ENCODE data around the gene SPAG16.
"Not testable (repeated sequence)": the region's sequence is repeated elsewhere in the genome, so short reads cannot be mapped to it uniquely, and the experiment has no call there.

SPAG16 gene

GRCh38 chr2:213561759-213562158 is 277.5 kb downstream of the SPAG16 start:
- DNase-seq, result no peak

- DNase-seq, result no peak
These were observed 278.4 kb downstream of the SPAG16 start for GRCh38 chr2:213562539-213563180.

GRCh38 chr2:213566846-213567245 is 282.6 kb downstream of the SPAG16 start:
- DNase-seq, result no peak

- DNase-seq, result no peak
These were observed 325.4 kb downstream of the SPAG16 start for GRCh38 chr2:213609570-213610170.

- no peak for DNase-seq
These were observed 342.9 kb downstream of the SPAG16 start for GRCh38 chr2:213627054-213627710.

DNA sequence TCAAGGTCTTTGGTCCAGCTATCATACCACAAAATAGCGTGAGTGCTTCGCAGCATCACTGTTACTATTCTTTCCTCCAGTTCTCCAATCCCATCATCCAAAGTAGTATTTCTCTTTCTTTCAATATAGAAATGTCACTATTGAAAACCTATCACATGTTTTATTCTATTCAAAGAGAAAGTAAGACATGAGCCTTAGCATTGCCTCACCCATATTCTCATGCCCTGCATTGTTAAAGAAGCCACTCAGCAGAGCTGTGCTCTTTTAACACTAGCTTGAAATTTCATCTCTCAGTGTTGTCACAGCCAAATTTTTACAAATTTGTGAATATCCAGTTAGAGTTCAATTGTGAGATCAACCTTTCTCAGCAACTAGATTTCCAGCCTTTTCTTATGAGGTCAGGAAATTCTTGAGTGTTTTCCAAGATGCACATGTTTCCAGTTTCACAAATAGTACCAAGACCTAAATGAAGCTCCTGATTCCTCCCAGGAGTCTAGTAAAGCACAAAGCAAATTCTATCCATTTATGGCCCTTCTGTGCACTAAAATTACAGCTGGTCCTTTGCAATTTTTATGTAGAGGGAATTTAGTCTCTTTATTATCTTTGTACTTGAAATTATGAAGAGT is 343.7 kb downstream of the SPAG16 start:
- no peak for DNase-seq

- DNase-seq, result no peak
These were observed 356.6 kb downstream of the SPAG16 start for GRCh38 chr2:213640738-213641425.

GRCh38 chr2:213644926-213645325 is 360.7 kb downstream of the SPAG16 start:
- DNase-seq, result no peak

- DNase-seq, result no peak
These were observed 364.9 kb downstream of the SPAG16 start for GRCh38 chr2:213649176-213649575.

GRCh38 chr2:213664817-213665216 is 380.6 kb downstream of the SPAG16 start:
- DNase-seq, result no peak

DNA sequence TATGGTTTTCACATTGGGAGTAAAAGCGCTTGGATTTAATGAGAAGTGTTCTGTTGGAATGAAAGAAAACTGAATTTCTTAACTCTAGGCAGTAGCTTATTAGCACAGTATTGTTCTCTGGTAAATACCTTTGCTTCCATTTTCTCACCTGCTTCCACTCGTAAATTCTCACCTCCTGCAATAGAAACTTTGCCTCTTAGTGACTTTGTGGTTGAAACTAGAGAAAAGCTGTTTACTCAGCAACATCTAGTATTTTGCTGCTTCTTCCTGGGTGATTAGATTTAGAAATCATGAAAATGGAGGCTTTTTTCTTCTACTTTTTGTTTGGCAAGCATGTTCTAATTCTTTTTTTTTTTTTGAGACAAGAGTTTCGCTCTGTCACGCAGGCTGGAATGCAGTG is 385.4 kb downstream of the SPAG16 start:
- DNase-seq, result no peak

- no peak for DNase-seq
These were observed 394.4 kb downstream of the SPAG16 start for GRCh38 chr2:213678437-213679218.

GRCh38 chr2:213679894-213680293 is 395.6 kb downstream of the SPAG16 start:
- DNase-seq, result no peak

GRCh38 chr2:213682276-213682675 is 398.0 kb downstream of the SPAG16 start:
- DNase-seq, result no peak

DNA sequence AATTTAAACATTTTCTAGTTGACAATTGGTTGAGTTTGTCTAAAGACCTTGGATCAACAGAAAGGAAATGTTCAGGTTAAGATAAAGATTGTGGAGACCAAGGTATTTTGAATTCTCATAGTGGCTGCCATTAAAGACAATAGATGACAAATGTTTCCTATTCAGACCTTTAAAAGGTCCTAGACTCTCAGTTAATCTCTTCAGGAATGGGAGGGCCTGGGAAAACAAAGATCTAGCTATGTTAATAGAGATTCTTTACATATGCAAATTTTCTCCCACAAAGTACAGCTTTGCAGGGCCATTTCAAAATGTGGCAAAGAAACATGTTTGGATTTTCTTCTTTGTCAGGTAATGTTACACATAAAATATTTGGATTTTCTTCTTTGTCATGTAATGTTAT is 403.9 kb downstream of the SPAG16 start:
- DNase-seq, result no peak

DNA sequence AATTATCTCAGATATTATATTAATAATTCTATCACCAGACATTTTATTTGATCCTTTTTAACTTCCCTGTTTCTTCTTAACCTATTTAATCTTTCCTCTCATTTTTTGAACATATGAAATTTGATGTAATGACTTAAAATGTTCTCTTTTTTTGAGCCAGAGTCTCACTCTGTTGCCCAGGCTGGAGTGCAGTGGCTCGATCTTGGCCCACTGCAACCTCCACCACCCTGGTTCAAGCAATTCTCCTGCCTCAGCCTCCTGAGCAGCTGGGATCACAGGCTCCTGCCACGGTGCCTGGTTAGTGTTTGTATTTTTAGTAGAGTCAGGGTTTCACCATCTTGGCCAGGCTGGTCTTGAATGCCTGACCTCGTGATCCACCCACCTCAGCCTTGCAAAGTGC is 404.6 kb downstream of the SPAG16 start:
- not testable (repeated sequence) for DNase-seq

DNA sequence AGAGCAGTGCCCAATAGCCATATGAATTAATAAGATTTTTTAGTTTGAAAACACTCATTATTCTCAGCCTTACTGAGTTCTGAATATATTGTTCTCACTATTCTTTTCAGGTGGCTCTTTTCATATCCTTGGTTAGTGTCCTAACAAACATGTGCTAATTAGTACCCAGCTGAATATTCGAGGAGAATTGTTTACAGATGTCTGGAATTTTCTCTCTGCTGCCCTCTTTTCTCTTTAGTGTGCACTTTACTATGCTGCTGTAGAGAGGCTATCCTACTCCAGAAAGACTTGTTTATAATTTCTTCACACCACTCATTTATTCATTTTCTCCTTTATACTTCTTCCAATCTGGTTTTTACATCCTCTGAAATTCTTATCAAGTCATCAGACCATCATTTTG is 405.3 kb downstream of the SPAG16 start:
- no peak for DNase-seq

DNA sequence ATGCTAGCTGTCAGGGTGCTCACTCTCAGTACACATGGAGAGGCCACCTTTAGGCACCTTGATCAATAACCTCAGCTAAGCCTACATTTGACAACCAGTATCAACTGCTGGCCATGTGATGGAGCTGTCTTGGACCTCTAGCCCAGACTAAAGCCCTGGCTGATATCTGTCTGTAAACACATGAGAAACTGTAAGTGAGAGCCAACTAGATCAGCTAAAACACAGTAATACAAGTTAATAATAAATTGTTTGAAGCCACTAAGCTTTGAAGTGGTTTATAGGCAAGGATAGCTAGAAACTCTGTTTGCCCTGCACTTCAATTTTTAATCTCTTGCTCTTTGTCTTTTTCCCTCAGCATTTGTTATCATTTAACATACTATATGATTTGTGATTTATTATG is 407.1 kb downstream of the SPAG16 start:
- DNase-seq, result no peak

DNA sequence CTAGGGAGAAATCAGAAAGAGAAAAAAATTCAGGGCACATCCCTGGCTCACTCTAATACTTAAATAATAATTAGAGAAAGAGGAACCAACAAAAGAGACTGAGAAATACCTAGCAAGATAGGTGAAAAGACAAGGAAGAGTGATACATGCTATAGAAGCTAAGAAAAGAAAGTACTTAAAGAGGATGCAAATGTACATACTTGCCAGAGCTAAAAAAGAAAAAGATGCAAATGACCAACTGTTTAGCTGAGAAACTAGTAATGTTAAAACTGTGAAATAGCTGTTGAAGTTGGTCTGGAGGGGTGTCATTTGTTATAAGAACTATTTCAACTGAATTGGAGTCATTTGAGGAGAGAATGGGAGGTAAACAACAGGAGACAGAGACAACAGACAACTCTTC is 412.2 kb downstream of the SPAG16 start:
- DNase-seq, result no peak

GRCh38 chr2:213701365-213701764 is 417.1 kb downstream of the SPAG16 start:
- DNase-seq, result not testable (repeated sequence)

GRCh38 chr2:213703406-213704098 is 419.3 kb downstream of the SPAG16 start:
- DNase-seq, result no peak

DNA sequence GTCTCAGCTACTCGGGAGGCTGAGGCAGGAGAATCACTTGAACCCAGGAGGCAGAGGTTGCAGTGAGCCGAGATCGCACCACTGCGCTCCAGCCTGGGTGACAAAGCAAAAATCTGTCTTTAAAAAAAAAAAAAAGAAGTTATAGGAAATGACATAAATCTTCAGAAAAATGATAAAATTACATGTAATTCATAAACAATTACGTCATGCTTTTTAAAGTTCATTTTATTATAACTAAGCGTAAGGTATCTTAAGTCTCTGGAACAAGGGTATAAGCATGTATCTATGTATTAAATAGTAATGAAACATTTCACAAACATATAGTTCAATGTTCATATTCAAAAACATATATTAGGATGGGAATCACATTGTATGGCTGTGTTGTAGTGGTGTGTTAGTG is 425.9 kb downstream of the SPAG16 start:
- no peak for DNase-seq

Data from stimulated activated CD8-positive, alpha-beta memory T cell treated with anti-CD3 and anti-CD28 coated beads, Interleukin-4, amount 100 ng/mL, for 48 hours (primary cell).